Measurements from ENCODE around the gene OPN1SW. TPM values are rescaled to one million over a fixed set of nuclear protein-coding genes. Genes with fewer than 3 reads are reported as not detected.

Gene OPN1SW
- total RNA-seq, 1 donor, result not detected

DNA sequence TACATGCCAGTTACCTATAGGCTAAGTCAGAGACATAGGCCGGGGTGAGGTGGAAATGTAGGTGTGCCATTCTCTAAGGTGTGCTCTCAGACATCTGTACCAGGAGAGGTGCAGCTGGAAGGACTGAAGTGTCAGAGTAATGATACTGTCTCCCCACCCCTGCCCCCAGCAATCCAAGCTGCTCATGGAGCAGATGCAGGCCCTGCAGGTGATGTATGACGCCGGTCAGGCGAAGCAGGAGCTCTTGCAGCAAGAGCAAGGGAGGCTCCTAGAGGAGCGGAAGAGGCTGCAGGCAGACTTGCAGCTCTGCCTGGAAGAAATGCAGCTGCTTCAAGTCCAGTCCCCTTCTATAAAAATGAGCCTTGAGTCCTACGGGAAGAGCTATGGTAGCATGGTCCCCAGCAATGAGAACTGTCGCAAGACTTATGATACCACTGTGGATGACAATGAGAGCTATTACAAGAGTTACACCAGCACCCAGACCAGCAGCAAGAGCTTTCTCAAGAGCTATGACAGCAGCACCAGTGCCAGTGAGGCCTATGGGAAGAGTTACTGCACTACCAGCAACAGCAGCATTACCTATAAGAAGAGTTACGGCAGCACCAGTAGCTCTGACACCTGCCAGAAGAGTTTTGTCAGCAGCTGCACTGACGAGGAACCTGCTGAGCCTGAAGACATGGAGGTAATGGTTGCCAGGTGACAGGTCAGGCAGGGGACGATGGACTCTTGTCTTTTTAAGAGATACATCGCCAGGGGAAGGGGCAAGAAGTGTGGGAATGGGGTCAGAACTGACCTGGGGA, 36.2 kb upstream of the OPN1SW start:
- TF ChIP-seq CTCF (IDR thresholded peaks at IDR 0.05; ENCODE audit: insufficient read depth, low read depth, low read length), result no peak
- DNase-seq (ENCODE audit: low read depth), result no peak

DNA sequence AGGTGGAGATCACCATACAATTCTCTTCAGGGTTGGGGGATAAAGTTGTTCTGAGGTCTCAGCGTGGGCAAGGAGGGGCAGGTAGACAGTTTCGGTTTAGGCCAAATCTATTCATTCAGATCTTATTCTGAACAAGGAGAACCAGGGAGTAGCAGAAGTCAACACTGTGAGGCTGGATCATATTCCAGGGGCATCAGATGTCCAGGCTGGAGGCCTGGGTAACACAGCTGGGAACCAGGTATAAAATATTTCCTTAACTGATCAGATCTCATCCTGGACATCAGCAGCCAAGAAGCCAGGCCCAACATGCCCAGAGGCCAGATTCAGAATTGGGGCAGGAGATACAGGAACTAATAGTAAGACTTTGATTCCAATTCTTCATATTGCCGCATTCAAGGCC, 35.4 kb upstream of the OPN1SW start:
- no peak for DNase-seq (ENCODE audit: low read depth)
- TF ChIP-seq CTCF (IDR thresholded peaks at IDR 0.05; ENCODE audit: insufficient read depth, low read depth, low read length), result no peak

More for the DNA sequence above, 36.2 kb upstream of the OPN1SW start:
- H3K4me3 ChIP-seq (ENCODE audit: low read depth, low read length), result no peak overlapping the region

DNA sequence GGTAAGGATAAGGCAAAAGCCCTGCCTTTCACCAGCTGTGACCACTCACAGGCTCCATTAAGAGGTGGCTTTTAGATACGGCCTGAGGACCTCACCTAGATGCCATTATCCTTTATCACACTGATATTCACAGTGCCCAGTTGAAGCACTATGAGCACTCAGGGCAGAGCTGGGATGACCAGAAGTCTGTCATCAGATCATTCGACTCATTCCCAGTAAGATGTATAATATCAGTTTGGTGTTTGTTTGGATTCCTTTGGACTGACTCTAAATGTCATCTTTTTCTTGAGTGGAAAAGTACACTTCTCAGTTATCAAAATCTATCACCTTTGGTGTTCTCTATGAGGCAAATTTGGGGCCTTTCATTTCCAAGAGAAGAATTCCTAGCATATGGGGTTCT, 34.9 kb upstream of the OPN1SW start:
- H3K4me3 ChIP-seq (ENCODE audit: low read depth, low read length), result no peak overlapping the region
- TF ChIP-seq CTCF (IDR thresholded peaks at IDR 0.05; ENCODE audit: insufficient read depth, low read depth, low read length), result no peak
- peak; percentile 33 for DNase-seq (ENCODE audit: low read depth)

More for the DNA sequence above, 35.4 kb upstream of the OPN1SW start:
- no peak overlapping the region for H3K4me3 ChIP-seq (ENCODE audit: low read depth, low read length)

GRCh38 chr7:128809363-128809762, 33.8 kb upstream of the OPN1SW start:
- DNase-seq (ENCODE audit: low read depth), result no peak
- H3K4me3 ChIP-seq (ENCODE audit: low read depth, low read length), result no peak overlapping the region
- TF ChIP-seq CTCF (IDR thresholded peaks at IDR 0.05; ENCODE audit: insufficient read depth, low read depth, low read length), result no peak

DNA sequence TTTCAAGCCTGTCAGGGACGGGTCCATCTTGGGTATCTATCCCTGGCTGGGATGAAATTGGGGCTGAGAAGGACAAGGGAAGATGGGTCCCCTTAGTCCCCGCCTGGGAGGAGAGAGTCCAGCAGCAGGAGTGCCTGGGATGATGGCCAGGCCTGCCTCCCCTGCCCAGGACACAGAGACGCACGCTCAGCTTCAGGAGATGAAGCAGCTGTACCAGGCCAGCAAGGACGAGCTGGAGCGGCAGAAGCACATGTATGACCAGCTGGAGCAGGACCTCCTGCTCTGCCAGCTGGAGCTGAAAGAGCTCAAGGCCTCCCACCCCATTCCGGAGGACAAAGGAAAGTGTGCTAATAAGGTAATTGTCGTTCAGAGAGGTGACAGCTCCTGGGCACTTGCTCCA, 31.6 kb upstream of the OPN1SW start:
- H3K4me3 ChIP-seq (ENCODE audit: low read depth, low read length), result no peak overlapping the region
- no peak for DNase-seq (ENCODE audit: low read depth)
- no peak for TF ChIP-seq CTCF (IDR thresholded peaks at IDR 0.05; ENCODE audit: insufficient read depth, low read depth, low read length)

GRCh38 chr7:128805225-128805624, 29.6 kb upstream of the OPN1SW start:
- no peak overlapping the region for H3K4me3 ChIP-seq (ENCODE audit: low read depth, low read length)
- no peak for DNase-seq (ENCODE audit: low read depth)
- no peak for TF ChIP-seq CTCF (IDR thresholded peaks at IDR 0.05; ENCODE audit: insufficient read depth, low read depth, low read length)

GRCh38 chr7:128804484-128804883, 28.9 kb upstream of the OPN1SW start:
- no peak overlapping the region for H3K4me3 ChIP-seq (ENCODE audit: low read depth, low read length)
- TF ChIP-seq CTCF (IDR thresholded peaks at IDR 0.05; ENCODE audit: insufficient read depth, low read depth, low read length), result no peak
- DNase-seq (ENCODE audit: low read depth), result no peak

All from fibroblast of villous mesenchyme (primary cell).